K562 (cell line): ENCODE measurements around the gene GNAT1. TPM values are rescaled to one million over a fixed set of nuclear protein-coding genes. Genes with fewer than 3 reads are reported as not detected.

Source experiments
- ATAC-seq: fragments of 200-7000 bp; cut with Tn5 transposase; 3 replicates; pipeline ENCODE4 v1.9.1; 2020; ENCODE audit warnings: moderate library complexity
- BruUV-seq: library from RNA; stranded (reverse); fragments of 400-500 nt; replicated peaks from 2 replicates; lab custom pipeline; 2021; lab: Mats Ljungman, UMichigan
- CTCF ChIA-PET: fragments of 300-600 bp; formaldehyde crosslinking; extraction: SDS; loops from one replicate; lab custom pipeline; 2021; ENCODE audit warnings: low intra/inter-chr PET ratio; lab: Yijun Ruan, JAX
- POLR2A ChIA-PET: fragments of 300-600, 350-650 bp; sonication (Branson Sonifier 250); formaldehyde crosslinking; extraction: SDS; loops from one replicate; lab custom pipeline; 2021; ENCODE audit warnings: antibody characterized with exemption, inconsistent platforms; lab: Yijun Ruan, JAX
- DNase-seq, 4 experiments: peaks; one replicate each; pipeline versions ENCODE4 v3.0.0 to v3.0.0-alpha.2; 2011 to 2018; ENCODE audit warnings: low spot score in 3 of 4, mixed read lengths in 3 of 4; ENCODE audit errors: extremely low read depth in 1 of 4
- FAIRE-seq: peaks from 2 replicates; lab custom pipeline; 2011; peaks lifted over from hg19 to GRCh38; lab: Jason Lieb, UNC
- H2AFZ ChIP-seq: 2 replicates; pipeline ENCODE4 v1.6.0; 2011; ENCODE audit warnings: low read depth, low read length, control low read depth, inconsistent platforms
- H3K27ac ChIP-seq: fragments of 200-600 bp; 3 replicates; pipeline ENCODE4 v1.8.0; 2011; ENCODE audit warnings: low read depth, mild to moderate bottlenecking, control low read depth, inconsistent platforms, low read length, moderate library complexity, mixed read lengths; ENCODE audit errors: extremely low read depth
- H3K27me3 ChIP-seq, 2 experiments: fragments of 300-600 bp in 1 of 2; 2 replicates in 1 of 2; 3 replicates in 1 of 2; pipeline versions ENCODE4 v1.6.0 to v1.8.0; 2011; ENCODE audit warnings: inconsistent platforms in 2 of 2, low read length in 2 of 2, mild to moderate bottlenecking in 1 of 2, mixed read lengths in 1 of 2, moderate library complexity in 1 of 2; ENCODE audit not compliant: control insufficient read depth in 2 of 2, insufficient read depth in 2 of 2
- H3K36me3 ChIP-seq: fragments of 300-600 bp; 3 replicates; pipeline ENCODE4 v1.8.0; 2011; ENCODE audit warnings: mild to moderate bottlenecking, low read length, inconsistent platforms; ENCODE audit not compliant: control insufficient read depth, insufficient read depth
- H3K4me1 ChIP-seq, 2 experiments: fragments of 200-600 bp in 1 of 2; replicated peaks in 1 of 2; 2 replicates in 1 of 2; 3 replicates in 1 of 2; pipeline versions ENCODE4 v1.5.1 to v1.8.0; 2011; ENCODE audit warnings: inconsistent platforms in 2 of 2, low read length in 2 of 2, mild to moderate bottlenecking in 1 of 2, mixed read lengths in 1 of 2, moderate library complexity in 1 of 2; ENCODE audit not compliant: control insufficient read depth in 2 of 2, insufficient read depth in 2 of 2
- H3K4me2 ChIP-seq: 2 replicates; pipeline ENCODE4 v1.6.1; 2011; ENCODE audit warnings: low read length, control low read depth, inconsistent platforms, mixed read lengths; ENCODE audit not compliant: insufficient read depth
- H3K4me3 ChIP-seq: fragments of 200-600 bp; sonication (generic), shearing (Covaris generic); 2 replicates; pipeline ENCODE4 v1.5.1; 2016; ENCODE audit warnings: control low read depth, inconsistent platforms
- H3K79me2 ChIP-seq: fragments of 200-600 bp; 3 replicates; pipeline ENCODE4 v1.8.0; 2011; ENCODE audit warnings: low read length, inconsistent platforms; ENCODE audit not compliant: control insufficient read depth, insufficient read depth
- H3K9ac ChIP-seq, 2 experiments: 2 replicates each; pipeline versions ENCODE4 v1.6.0 to v1.6.1; 2011; ENCODE audit warnings: low read depth in 2 of 2, low read length in 2 of 2, control low read depth in 1 of 2, inconsistent platforms in 1 of 2, mild to moderate bottlenecking in 1 of 2, mixed read lengths in 1 of 2; ENCODE audit not compliant: insufficient read depth in 1 of 2
- H3K9me1 ChIP-seq: one replicate; pipeline ENCODE4 v1.6.0; 2011; ENCODE audit warnings: inconsistent platforms, mild to moderate bottlenecking, low read length, moderate library complexity; ENCODE audit not compliant: control insufficient read depth, insufficient read depth
- H3K9me3 ChIP-seq: replicated peaks from 2 replicates; pipeline ENCODE4 v1.5.1; 2011; ENCODE audit warnings: low read depth, low read length, inconsistent platforms; ENCODE audit not compliant: control insufficient read depth, insufficient read depth
- H4K20me1 ChIP-seq: replicated peaks from 2 replicates; pipeline ENCODE4 v1.6.1; 2011; ENCODE audit warnings: low read length, inconsistent platforms, mixed read lengths; ENCODE audit not compliant: control insufficient read depth, insufficient read depth
- CHD1 ChIP-seq: fragments of 200-600 bp; sonication (generic); IDR thresholded peaks from one replicate; pipeline ENCODE4 v1.6.1; 2012; ENCODE audit warnings: mild to moderate bottlenecking, moderate library complexity, low read length, inconsistent platforms
- EGR1 ChIP-seq: fragments of 450-650 bp; conservative IDR thresholded peaks from 2 replicates; pipeline ENCODE4 v1.6.1; 2017; ENCODE audit warnings: mild to moderate bottlenecking
- ELF2 ChIP-seq: fragments of 250-450 bp; sonication (Bioruptor Pico); IDR thresholded peaks from 2 replicates; pipeline ENCODE4 v1.5.0; 2021; ENCODE audit warnings: mild to moderate bottlenecking
- GTF2A2 ChIP-seq: IDR thresholded peaks from 2 replicates; pipeline ENCODE4 v1.6.1; 2016; ENCODE audit warnings: mild to moderate bottlenecking, missing genetic modification characterization, missing compliant biosample characterization
- NR2C1 ChIP-seq, 2 experiments: fragments of 450-650 bp; IDR thresholded peaks; 2 replicates each; pipeline ENCODE4 v1.6.1; 2017; ENCODE audit warnings: mild to moderate bottlenecking in 2 of 2, antibody characterized with exemption in 1 of 2, inconsistent platforms in 1 of 2, missing compliant biosample characterization in 1 of 2, missing genetic modification characterization in 1 of 2
- NRF1 ChIP-seq, 2 experiments: fragments of 450-650 bp; IDR thresholded peaks in 1 of 2; conservative IDR thresholded peaks in 1 of 2; 2 replicates each; pipeline ENCODE4 v1.6.1; 2014; ENCODE audit warnings: mild to moderate bottlenecking in 2 of 2
- ZNF263 ChIP-seq: sonication (generic); formaldehyde crosslinking; IDR thresholded peaks from 2 replicates; pipeline ENCODE4 v1.8.0; 2022; ENCODE audit warnings: mild to moderate bottlenecking, missing genetic modification reagents, borderline replicate concordance
- ZNF583 ChIP-seq: fragments of 250-450 bp; sonication (Bioruptor Pico); IDR thresholded peaks from 2 replicates; pipeline ENCODE4 v1.4.0; 2020
- WGBS: fragments of 100-300 bp; shearing (Covaris generic); methylation state at CpG from one replicate; pipeline ENCODE4 v1.1.6; 2016; ENCODE audit warnings: low coverage, mixed read lengths; ENCODE audit not compliant: insufficient coverage; ENCODE audit errors: missing lambda C conversion rate; 5-methylcytosine and 5-hydroxymethylcytosine counted together
- in situ Hi-C: fragments of 300-500 bp; cut with MboI; formaldehyde crosslinking; loops from 4 replicates; pipeline ENCODE4 v1.15.0; 2018; ENCODE audit warnings: inconsistent platforms, mixed read lengths
- intact Hi-C: fragments of 100-400 bp; cut with micrococcal nuclease; formaldehyde crosslinking; loops from 2 replicates; pipeline ENCODE4 v1.14.2; 2022
- polyA plus RNA-seq, 8 experiments: library from polyadenylated mRNA; depleted of rRNA in 4 of 8; stranded (reverse) in 5 of 8; unstranded in 3 of 8; fragments of >200 nt; fragmentation: Nextera tagmentation in 2 of 8; fragmentation: Illumina TruSeq in 1 of 8; extraction: Ambion mirVana in 2 of 8; extraction: Trizol in 1 of 8; gene quantifications; 2 replicates each; pipeline versions ENCODE4 v1.2.1 to v1.2.3, GENCODE V29; 2011 to 2014; ENCODE audit warnings: inconsistent platforms in 1 of 8, missing spikeins in 1 of 8
- total RNA-seq, 7 experiments: library from RNA; depleted of rRNA in 6 of 7; stranded (reverse); fragments of >200 nt in 6 of 7; fragmentation: Illumina TruSeq in 2 of 7; extraction: Trizol in 2 of 7; gene quantifications; 2 replicates each; pipeline versions ENCODE4 v1.2.1 to v1.2.3, GENCODE V29; 2011 to 2021; ENCODE audit warnings: low replicate concordance in 1 of 7
- TF ChIP-seq, protein P1 (sequence below): fragments of 450-650 bp; formaldehyde crosslinking; IDR thresholded peaks from 2 replicates; pipeline ENCODE4 v1.4.0; 2020; ENCODE audit warnings: mild to moderate bottlenecking, mixed read lengths
- TF ChIP-seq, protein P2 (sequence below), 2 experiments: fragments of 450-650 bp; conservative IDR thresholded peaks; 2 replicates each; pipeline ENCODE4 v1.6.1; 2017; ENCODE audit warnings: mild to moderate bottlenecking in 2 of 2, moderate library complexity in 2 of 2

GNAT1 gene
- total and polyA plus RNA-seq, 9 of the 15 experiments (the other 6 are each of a cell fraction or from before 2014, with no cell fraction given) = not detected

- TF ChIP-seq, protein P1, sequence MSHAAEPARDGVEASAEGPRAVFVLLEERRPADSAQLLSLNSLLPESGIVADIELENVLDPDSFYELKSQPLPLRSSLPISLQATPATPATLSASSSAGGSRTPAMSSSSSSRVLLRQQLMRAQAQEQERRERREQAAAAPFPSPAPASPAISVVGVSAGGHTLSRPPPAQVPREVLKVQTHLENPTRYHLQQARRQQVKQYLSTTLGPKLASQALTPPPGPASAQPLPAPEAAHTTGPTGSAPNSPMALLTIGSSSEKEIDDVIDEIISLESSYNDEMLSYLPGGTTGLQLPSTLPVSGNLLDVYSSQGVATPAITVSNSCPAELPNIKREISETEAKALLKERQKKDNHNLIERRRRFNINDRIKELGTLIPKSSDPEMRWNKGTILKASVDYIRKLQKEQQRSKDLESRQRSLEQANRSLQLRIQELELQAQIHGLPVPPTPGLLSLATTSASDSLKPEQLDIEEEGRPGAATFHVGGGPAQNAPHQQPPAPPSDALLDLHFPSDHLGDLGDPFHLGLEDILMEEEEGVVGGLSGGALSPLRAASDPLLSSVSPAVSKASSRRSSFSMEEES = no peak
- no peak for TF ChIP-seq NR2C1 (IDR thresholded peaks at IDR 0.05)
- no peak for TF ChIP-seq NR2C1 (tag; IDR thresholded peaks at IDR 0.05)
- no peak for TF ChIP-seq ELF2 (CRISPR knock-in tag)
- TF ChIP-seq, protein P2, sequence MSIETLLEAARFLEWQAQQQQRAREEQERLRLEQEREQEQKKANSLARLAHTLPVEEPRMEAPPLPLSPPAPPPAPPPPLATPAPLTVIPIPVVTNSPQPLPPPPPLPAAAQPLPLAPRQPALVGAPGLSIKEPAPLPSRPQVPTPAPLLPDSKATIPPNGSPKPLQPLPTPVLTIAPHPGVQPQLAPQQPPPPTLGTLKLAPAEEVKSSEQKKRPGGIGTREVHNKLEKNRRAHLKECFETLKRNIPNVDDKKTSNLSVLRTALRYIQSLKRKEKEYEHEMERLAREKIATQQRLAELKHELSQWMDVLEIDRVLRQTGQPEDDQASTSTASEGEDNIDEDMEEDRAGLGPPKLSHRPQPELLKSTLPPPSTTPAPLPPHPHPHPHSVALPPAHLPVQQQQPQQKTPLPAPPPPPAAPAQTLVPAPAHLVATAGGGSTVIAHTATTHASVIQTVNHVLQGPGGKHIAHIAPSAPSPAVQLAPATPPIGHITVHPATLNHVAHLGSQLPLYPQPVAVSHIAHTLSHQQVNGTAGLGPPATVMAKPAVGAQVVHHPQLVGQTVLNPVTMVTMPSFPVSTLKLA (conservative IDR thresholded peaks at IDR 0.05) = peak in 1 of 2 experiments; percentile 63; a peak in 2 of 4 replicates
- peak; percentile 26; the same call in 1 of the 2 replicates for TF ChIP-seq EGR1
- TF ChIP-seq GTF2A2 = no peak
- no peak for TF ChIP-seq ZNF263 (CRISPR knock-in tag)
- no peak for TF ChIP-seq ZNF583 (CRISPR knock-in tag)
- TF ChIP-seq CHD1 = no peak
- TF ChIP-seq NRF1 (conservative IDR thresholded peaks at IDR 0.05 in 1 of 2, IDR thresholded peaks at IDR 0.05 in 1 of 2) = peak; percentile 43 to 56; a peak in 3 of 4 replicates
- peak overlapping the region in 1 of 2 experiments; percentile 68; a peak in 1 of 4 replicates for H3K9ac ChIP-seq
- no peaks in the 10 kb centered on the region for H4K20me1 ChIP-seq
- in situ Hi-C loops = no loop called here
- peaks cover 0 to 24% of the 10 kb centered on the region in 2 experiments; a peak in 3 of 5 replicates for H3K4me1 ChIP-seq
- FAIRE-seq (no peak), ATAC-seq (peak; percentile 69), DNase-seq (peak; percentile 27 to 67 (median 52))
- H3K9me1 ChIP-seq = no peaks in the 10 kb centered on the region
- no peak overlapping the region; the same call in 1 of the 2 replicates for H2AFZ ChIP-seq
- 14% methylated on average over 27 of the region's 67 CpGs for WGBS
- H3K79me2 ChIP-seq = no peaks in the 10 kb centered on the region
- H3K27me3 ChIP-seq = peaks cover 15 to 49% of the 10 kb centered on the region in 2 experiments; a peak in 4 of 5 replicates
- POLR2A ChIA-PET = no interaction called here
- H3K9me3 ChIP-seq = no peaks in the 10 kb centered on the region
- no peak overlapping the region for H3K27ac ChIP-seq
- no peak overlapping the region for H3K4me3 ChIP-seq
- intact Hi-C loops = no loop called here
- CTCF ChIA-PET = no interaction called here
- BruUV-seq = no TSS peak
- no peaks in the 10 kb centered on the region for H3K36me3 ChIP-seq
- H3K4me2 ChIP-seq = peak overlapping the region; percentile 32; the same call in 1 of the 2 replicates
These were observed 14.2 kb downstream of the GNAT1 start for GRCh38 chr3:50205413-50206276.
